ENCODE data around the gene UEVLD. TPM values are rescaled to one million over a fixed set of nuclear protein-coding genes. Genes with fewer than 3 reads are reported as not detected.

Gene UEVLD
- total RNA-seq, 1 donor from 2014 or later, result 20.1 TPM

- Mint-ChIP-seq H3K27ac (ENCODE audit: unreplicated experiment) (no peak overlapping the region), H3K27me3 (ENCODE audit: low read depth, unreplicated experiment) (no peaks in the 10 kb centered on the region), H3K4me3 (ENCODE audit: unreplicated experiment) (no peak overlapping the region), H3K9me3 (ENCODE audit: unreplicated experiment) (no peaks in the 10 kb centered on the region), H3K36me3 (ENCODE audit: low read depth, unreplicated experiment) (peaks cover 16% of the 10 kb centered on the region), H3K4me1 (ENCODE audit: low read depth, unreplicated experiment) (peaks cover 7% of the 10 kb centered on the region)
- no peaks in the 10 kb centered on the region for H3K79me2 ChIP-seq (ENCODE audit: insufficient read depth, low read length)
- peaks cover 4% of the 10 kb centered on the region for H4K20me1 ChIP-seq (ENCODE audit: insufficient read depth, low read length)
- no peak overlapping the region for H3K4me2 ChIP-seq (ENCODE audit: low read length)
- H3K27me3 ChIP-seq (ENCODE audit: insufficient read depth, low read length), result no peaks in the 10 kb centered on the region
- FAIRE-seq (no peak), DNase-seq (ENCODE audit: low read depth) (no peak)
- TF ChIP-seq, protein P1, sequence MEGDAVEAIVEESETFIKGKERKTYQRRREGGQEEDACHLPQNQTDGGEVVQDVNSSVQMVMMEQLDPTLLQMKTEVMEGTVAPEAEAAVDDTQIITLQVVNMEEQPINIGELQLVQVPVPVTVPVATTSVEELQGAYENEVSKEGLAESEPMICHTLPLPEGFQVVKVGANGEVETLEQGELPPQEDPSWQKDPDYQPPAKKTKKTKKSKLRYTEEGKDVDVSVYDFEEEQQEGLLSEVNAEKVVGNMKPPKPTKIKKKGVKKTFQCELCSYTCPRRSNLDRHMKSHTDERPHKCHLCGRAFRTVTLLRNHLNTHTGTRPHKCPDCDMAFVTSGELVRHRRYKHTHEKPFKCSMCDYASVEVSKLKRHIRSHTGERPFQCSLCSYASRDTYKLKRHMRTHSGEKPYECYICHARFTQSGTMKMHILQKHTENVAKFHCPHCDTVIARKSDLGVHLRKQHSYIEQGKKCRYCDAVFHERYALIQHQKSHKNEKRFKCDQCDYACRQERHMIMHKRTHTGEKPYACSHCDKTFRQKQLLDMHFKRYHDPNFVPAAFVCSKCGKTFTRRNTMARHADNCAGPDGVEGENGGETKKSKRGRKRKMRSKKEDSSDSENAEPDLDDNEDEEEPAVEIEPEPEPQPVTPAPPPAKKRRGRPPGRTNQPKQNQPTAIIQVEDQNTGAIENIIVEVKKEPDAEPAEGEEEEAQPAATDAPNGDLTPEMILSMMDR (IDR thresholded peaks at IDR 0.05; ENCODE audit: insufficient read depth, low read depth, low read length), result no peak
- TF ChIP-seq EZH2 (IDR thresholded peaks at IDR 0.05; ENCODE audit: insufficient read depth, low read length), result no peak
- H3K27ac ChIP-seq (ENCODE audit: low read depth, low read length), result no peak overlapping the region
- no peak overlapping the region for H3K4me3 ChIP-seq (ENCODE audit: insufficient read depth, low read depth, low read length)
- H3K9ac ChIP-seq (ENCODE audit: low read length), result no peak overlapping the region
- no peak overlapping the region for H2AFZ ChIP-seq (ENCODE audit: low read depth, low read length)
- no peaks in the 10 kb centered on the region for H3K9me3 ChIP-seq (ENCODE audit: insufficient read depth, low read depth, low read length)
- peaks cover 15% of the 10 kb centered on the region for H3K36me3 ChIP-seq (ENCODE audit: insufficient read depth, low read length)
- no peaks in the 10 kb centered on the region for H3K4me1 ChIP-seq (ENCODE audit: insufficient read depth, low read length)
These were observed 92.8 kb downstream of the UEVLD start for GRCh38 chr11:18495703-18496102.

DNA sequence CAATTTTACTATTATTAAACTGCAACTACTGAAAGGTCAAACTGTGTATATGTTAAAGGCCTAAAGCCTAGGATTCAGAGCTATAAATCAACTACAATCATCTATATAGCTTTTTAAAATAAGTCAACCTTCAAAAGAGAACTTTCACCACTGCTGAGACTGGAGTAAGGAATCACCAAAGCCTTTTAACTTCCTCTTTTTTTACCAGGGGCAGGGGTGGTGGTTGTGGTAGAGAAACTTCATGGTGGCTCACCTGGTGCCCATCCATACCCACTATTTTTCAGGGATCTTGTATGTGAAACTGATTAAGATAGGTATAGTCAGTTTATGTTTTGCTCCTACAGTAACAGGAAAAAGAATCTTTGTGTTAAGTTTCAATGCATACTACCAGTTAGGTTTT is 93.3 kb downstream of the UEVLD start:
- H3K4me3 ChIP-seq (ENCODE audit: insufficient read depth, low read depth, low read length), result no peak overlapping the region
- H3K27ac ChIP-seq (ENCODE audit: low read depth, low read length), result no peak overlapping the region
- no peaks in the 10 kb centered on the region for H3K79me2 ChIP-seq (ENCODE audit: insufficient read depth, low read length)
- TF ChIP-seq, protein P1 (IDR thresholded peaks at IDR 0.05; ENCODE audit: insufficient read depth, low read depth, low read length), result no peak
- no peak for TF ChIP-seq EZH2 (IDR thresholded peaks at IDR 0.05; ENCODE audit: insufficient read depth, low read length)
- no peak overlapping the region for H2AFZ ChIP-seq (ENCODE audit: low read depth, low read length)
- H3K27me3 Mint-ChIP-seq (ENCODE audit: low read depth, unreplicated experiment), result no peaks in the 10 kb centered on the region
- peaks cover 12% of the 10 kb centered on the region for H3K36me3 Mint-ChIP-seq (ENCODE audit: low read depth, unreplicated experiment)
- no peak for FAIRE-seq
- no peak for DNase-seq (ENCODE audit: low read depth)
- H3K9me3 Mint-ChIP-seq (ENCODE audit: unreplicated experiment), result no peaks in the 10 kb centered on the region
- H3K27ac Mint-ChIP-seq (ENCODE audit: unreplicated experiment), result no peak overlapping the region
- no peaks in the 10 kb centered on the region for H3K9me3 ChIP-seq (ENCODE audit: insufficient read depth, low read depth, low read length)
- H3K4me1 Mint-ChIP-seq (ENCODE audit: low read depth, unreplicated experiment), result peaks cover 11% of the 10 kb centered on the region
- H4K20me1 ChIP-seq (ENCODE audit: insufficient read depth, low read length), result peaks cover 4% of the 10 kb centered on the region
- H3K36me3 ChIP-seq (ENCODE audit: insufficient read depth, low read length), result peaks cover 15% of the 10 kb centered on the region
- H3K4me3 Mint-ChIP-seq (ENCODE audit: unreplicated experiment), result no peak overlapping the region
- H3K9ac ChIP-seq (ENCODE audit: low read length), result no peak overlapping the region
- H3K4me1 ChIP-seq (ENCODE audit: insufficient read depth, low read length), result no peaks in the 10 kb centered on the region
- H3K27me3 ChIP-seq (ENCODE audit: insufficient read depth, low read length), result no peaks in the 10 kb centered on the region
- H3K4me2 ChIP-seq (ENCODE audit: low read length), result no peak overlapping the region

- Mint-ChIP-seq H3K4me3 (ENCODE audit: unreplicated experiment) (no peak overlapping the region), H3K4me1 (ENCODE audit: low read depth, unreplicated experiment) (peaks cover 15% of the 10 kb centered on the region), H3K9me3 (ENCODE audit: unreplicated experiment) (no peaks in the 10 kb centered on the region), H3K36me3 (ENCODE audit: low read depth, unreplicated experiment) (peaks cover 13% of the 10 kb centered on the region), H3K27ac (ENCODE audit: unreplicated experiment) (no peak overlapping the region), H3K27me3 (ENCODE audit: low read depth, unreplicated experiment) (no peaks in the 10 kb centered on the region)
- Histone ChIP-seq H3K9me3 (ENCODE audit: insufficient read depth, low read depth, low read length) (no peaks in the 10 kb centered on the region), H3K36me3 (ENCODE audit: insufficient read depth, low read length) (peaks cover 15% of the 10 kb centered on the region), H3K27me3 (ENCODE audit: insufficient read depth, low read length) (no peaks in the 10 kb centered on the region), H4K20me1 (ENCODE audit: insufficient read depth, low read length) (peaks cover 4% of the 10 kb centered on the region), H3K79me2 (ENCODE audit: insufficient read depth, low read length) (no peaks in the 10 kb centered on the region), H2AFZ (ENCODE audit: low read depth, low read length) (no peak overlapping the region), H3K4me2 (ENCODE audit: low read length) (no peak overlapping the region), H3K4me1 (ENCODE audit: insufficient read depth, low read length) (no peaks in the 10 kb centered on the region), H3K4me3 (ENCODE audit: insufficient read depth, low read depth, low read length) (no peak overlapping the region), H3K27ac (ENCODE audit: low read depth, low read length) (no peak overlapping the region), H3K9ac (ENCODE audit: low read length) (no peak overlapping the region)
- no peak for FAIRE-seq
- TF ChIP-seq, protein P1 (IDR thresholded peaks at IDR 0.05; ENCODE audit: insufficient read depth, low read depth, low read length), result no peak
- TF ChIP-seq EZH2 (IDR thresholded peaks at IDR 0.05; ENCODE audit: insufficient read depth, low read length), result no peak
- no peak for DNase-seq (ENCODE audit: low read depth)
These were observed 95.2 kb downstream of the UEVLD start for GRCh38 chr11:18493310-18493709.

Measured in astrocyte (in vitro differentiated cells and primary cell).